Neural cell (in vitro differentiated cells): Measurements from ENCODE around the gene MMP28. TPM values are rescaled to one million over a fixed set of nuclear protein-coding genes. Genes with fewer than 3 reads are reported as not detected.
"Not testable (repeated sequence)": the region's sequence is repeated elsewhere in the genome, so short reads cannot be mapped to it uniquely, and the experiment has no call there.

Source experiments
- H2AFZ ChIP-seq: fragments of 200-600, 300-800 bp; sonication (generic), shearing (Covaris generic); 2 replicates; pipeline ENCODE4 v1.6.0; 2014; ENCODE audit warnings: low read depth, mild to moderate bottlenecking, antibody characterized with exemption, low read length, moderate library complexity
- H3F3A ChIP-seq: fragments of 200-600 bp; shearing (Covaris generic); 2 replicates; pipeline ENCODE4 v1.6.1; 2016; ENCODE audit warnings: mild to moderate bottlenecking, moderate library complexity, mixed read lengths, antibody characterized with exemption, low read length; ENCODE audit not compliant: insufficient read depth, poor library complexity, severe bottlenecking
- H3K27ac ChIP-seq: fragments of 200-600, 300-800 bp; sonication (generic), shearing (Covaris generic); 2 replicates; pipeline ENCODE4 v1.5.1; 2014; ENCODE audit warnings: mild to moderate bottlenecking, low read length, moderate library complexity
- H3K27me3 ChIP-seq: fragments of 300-800, 200-600 bp; sonication (generic), shearing (Covaris generic); 2 replicates; pipeline ENCODE4 v1.6.0; 2014; ENCODE audit warnings: mild to moderate bottlenecking, low read depth, low read length, moderate library complexity; ENCODE audit not compliant: insufficient read depth
- H3K36me3 ChIP-seq: fragments of 300-800, 200-600 bp; sonication (generic), shearing (Covaris generic); 2 replicates; pipeline ENCODE4 v1.5.1; 2014; ENCODE audit warnings: mild to moderate bottlenecking, antibody characterized with exemption, low read length, moderate library complexity; ENCODE audit not compliant: insufficient read depth
- H3K4me2 ChIP-seq: fragments of 300-800, 200-600 bp; sonication (generic), shearing (Covaris generic); 2 replicates; pipeline ENCODE4 v1.6.0; 2014; ENCODE audit warnings: mild to moderate bottlenecking, low read length
- H3K4me3 ChIP-seq: fragments of 300-800, 200-600 bp; sonication (generic), shearing (Covaris generic); 2 replicates; pipeline ENCODE4 v1.5.1; 2014; ENCODE audit warnings: mild to moderate bottlenecking, low read length, moderate library complexity
- H3K79me2 ChIP-seq: fragments of 200-600 bp; shearing (Covaris generic); replicated peaks from 2 replicates; pipeline ENCODE4 v1.6.0; 2014; ENCODE audit warnings: mild to moderate bottlenecking, low read length, moderate library complexity; ENCODE audit not compliant: insufficient read depth
- H3K9ac ChIP-seq: fragments of 300-800, 200-600 bp; sonication (generic), shearing (Covaris generic); 2 replicates; pipeline ENCODE4 v1.6.1; 2016; ENCODE audit warnings: mild to moderate bottlenecking, low read length, mixed read lengths
- H3K9me2 ChIP-seq: fragments of 200-600 bp; shearing (Covaris generic); 2 replicates; pipeline ENCODE4 v1.6.1; 2016; ENCODE audit warnings: mild to moderate bottlenecking, low read length, mixed read lengths; ENCODE audit not compliant: insufficient read depth
- H3K9me3 ChIP-seq: fragments of 200-600, 300-800 bp; sonication (generic), shearing (Covaris generic); 2 replicates; pipeline ENCODE4 v1.6.1; 2016; ENCODE audit warnings: mild to moderate bottlenecking, mixed run types, low read length, moderate library complexity, mixed read lengths
- H4K20me1 ChIP-seq: fragments of 200-600 bp; shearing (Covaris generic); 2 replicates; pipeline ENCODE4 v1.6.1; 2016; ENCODE audit warnings: mild to moderate bottlenecking, mixed run types; ENCODE audit not compliant: insufficient read depth
- EP300 ChIP-seq: fragments of 450-650 bp; conservative IDR thresholded peaks from 2 replicates; pipeline ENCODE4 v1.6.1; 2014; ENCODE audit warnings: antibody characterized with exemption, mild to moderate bottlenecking, moderate library complexity; ENCODE audit not compliant: poor library complexity, severe bottlenecking
- EZH2 ChIP-seq: fragments of 200-600, 300-800 bp; shearing (Covaris generic), sonication (generic); IDR thresholded peaks from 2 replicates; pipeline ENCODE4 v1.6.1; 2014; ENCODE audit warnings: antibody characterized with exemption, low read length, borderline replicate concordance, mild to moderate bottlenecking; ENCODE audit not compliant: insufficient read depth, poor library complexity, severe bottlenecking
- MXI1 ChIP-seq: fragments of 450-650 bp; conservative IDR thresholded peaks from 2 replicates; pipeline ENCODE4 v1.6.1; 2014; ENCODE audit warnings: antibody characterized with exemption, mild to moderate bottlenecking; ENCODE audit not compliant: poor library complexity, severe bottlenecking
- POLR2AphosphoS5 ChIP-seq: IDR thresholded peaks from 2 replicates; pipeline ENCODE4 v1.6.1; 2012
- RAD21 ChIP-seq: fragments of 450-650 bp; conservative IDR thresholded peaks from 2 replicates; pipeline ENCODE4 v1.6.1; 2014; ENCODE audit warnings: antibody characterized with exemption, mild to moderate bottlenecking, moderate library complexity
- SMC3 ChIP-seq: fragments of 450-650 bp; conservative IDR thresholded peaks from 2 replicates; pipeline ENCODE4 v1.6.1; 2014; ENCODE audit warnings: antibody characterized with exemption, mild to moderate bottlenecking, moderate library complexity; ENCODE audit not compliant: poor library complexity
- TAF1 ChIP-seq: IDR thresholded peaks from 2 replicates; pipeline ENCODE4 v1.6.1; 2012; ENCODE audit warnings: low read depth
- polyA plus RNA-seq: library from polyadenylated mRNA; depleted of rRNA; stranded (reverse); fragments of >200 nt; gene quantifications from 2 replicates; pipeline ENCODE4 v1.2.3, GENCODE V29; 2014
- TF ChIP-seq, protein P1 (sequence below): fragments of 450-650 bp; IDR thresholded peaks from 2 replicates; pipeline ENCODE4 v1.5.1; 2014; ENCODE audit warnings: antibody characterized with exemption, mild to moderate bottlenecking, moderate library complexity; ENCODE audit not compliant: poor library complexity, severe bottlenecking
- TF ChIP-seq, protein P2 (sequence below): IDR thresholded peaks from 2 replicates; pipeline ENCODE4 v1.6.1; 2012; ENCODE audit warnings: borderline replicate concordance

MMP28 gene
- polyA plus RNA-seq, 1 donor from 2014 or later, result 0.31 TPM

DNA sequence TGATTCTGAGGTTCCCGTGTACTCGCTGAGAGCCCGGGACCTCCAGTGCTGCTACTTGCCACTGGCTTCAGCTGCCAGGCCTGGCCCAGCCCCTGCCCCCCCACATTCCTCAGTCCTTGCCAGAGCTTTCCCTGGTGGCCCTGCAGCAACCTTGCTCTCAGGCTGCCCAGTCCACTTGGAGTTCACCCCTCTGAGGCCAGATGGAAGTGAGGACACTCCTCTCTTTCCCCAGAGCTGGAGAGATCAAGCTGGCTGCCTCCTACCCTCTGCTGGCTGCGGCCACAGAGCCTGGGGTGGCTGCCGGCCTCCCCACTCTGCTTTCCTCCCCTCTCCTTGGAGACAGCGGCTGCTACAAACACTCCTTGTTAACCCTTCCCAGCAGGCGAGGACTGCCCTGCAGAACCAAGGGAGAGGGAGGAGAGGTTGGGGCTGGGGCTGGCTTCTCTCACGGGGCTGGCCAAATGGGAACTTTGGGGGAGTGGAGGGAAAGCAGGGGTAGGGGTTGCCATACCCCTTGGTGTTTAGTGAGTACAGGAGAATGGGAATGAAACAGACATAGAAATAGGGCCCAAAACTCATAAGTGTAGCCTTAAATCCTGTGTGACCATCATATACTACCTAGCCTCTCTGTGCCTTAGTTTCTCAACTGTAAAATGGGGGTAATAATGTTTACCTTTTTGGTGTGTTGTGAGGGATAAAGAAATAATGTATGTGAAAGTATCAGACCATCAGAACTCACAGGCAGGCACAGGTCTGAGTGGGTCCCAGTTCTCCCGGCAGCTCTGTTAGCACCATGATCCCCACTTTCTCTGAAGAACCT is 42.3 kb downstream of the MMP28 start, which contains the start of gene GAS2L2:
Gene GAS2L2, minus strand, starts transcription at position 295 of the 820 bp plus-strand sequence. CDS start 389 bp downstream, outside the sequence.
- no peak for TF ChIP-seq SMC3
- TF ChIP-seq MXI1, result no peak
- TF ChIP-seq EZH2, result no peak
- no peak for TF ChIP-seq RAD21
- TF ChIP-seq, protein P1, sequence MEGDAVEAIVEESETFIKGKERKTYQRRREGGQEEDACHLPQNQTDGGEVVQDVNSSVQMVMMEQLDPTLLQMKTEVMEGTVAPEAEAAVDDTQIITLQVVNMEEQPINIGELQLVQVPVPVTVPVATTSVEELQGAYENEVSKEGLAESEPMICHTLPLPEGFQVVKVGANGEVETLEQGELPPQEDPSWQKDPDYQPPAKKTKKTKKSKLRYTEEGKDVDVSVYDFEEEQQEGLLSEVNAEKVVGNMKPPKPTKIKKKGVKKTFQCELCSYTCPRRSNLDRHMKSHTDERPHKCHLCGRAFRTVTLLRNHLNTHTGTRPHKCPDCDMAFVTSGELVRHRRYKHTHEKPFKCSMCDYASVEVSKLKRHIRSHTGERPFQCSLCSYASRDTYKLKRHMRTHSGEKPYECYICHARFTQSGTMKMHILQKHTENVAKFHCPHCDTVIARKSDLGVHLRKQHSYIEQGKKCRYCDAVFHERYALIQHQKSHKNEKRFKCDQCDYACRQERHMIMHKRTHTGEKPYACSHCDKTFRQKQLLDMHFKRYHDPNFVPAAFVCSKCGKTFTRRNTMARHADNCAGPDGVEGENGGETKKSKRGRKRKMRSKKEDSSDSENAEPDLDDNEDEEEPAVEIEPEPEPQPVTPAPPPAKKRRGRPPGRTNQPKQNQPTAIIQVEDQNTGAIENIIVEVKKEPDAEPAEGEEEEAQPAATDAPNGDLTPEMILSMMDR, result no peak
- TF ChIP-seq TAF1, result no peak
- TF ChIP-seq, protein P2, sequence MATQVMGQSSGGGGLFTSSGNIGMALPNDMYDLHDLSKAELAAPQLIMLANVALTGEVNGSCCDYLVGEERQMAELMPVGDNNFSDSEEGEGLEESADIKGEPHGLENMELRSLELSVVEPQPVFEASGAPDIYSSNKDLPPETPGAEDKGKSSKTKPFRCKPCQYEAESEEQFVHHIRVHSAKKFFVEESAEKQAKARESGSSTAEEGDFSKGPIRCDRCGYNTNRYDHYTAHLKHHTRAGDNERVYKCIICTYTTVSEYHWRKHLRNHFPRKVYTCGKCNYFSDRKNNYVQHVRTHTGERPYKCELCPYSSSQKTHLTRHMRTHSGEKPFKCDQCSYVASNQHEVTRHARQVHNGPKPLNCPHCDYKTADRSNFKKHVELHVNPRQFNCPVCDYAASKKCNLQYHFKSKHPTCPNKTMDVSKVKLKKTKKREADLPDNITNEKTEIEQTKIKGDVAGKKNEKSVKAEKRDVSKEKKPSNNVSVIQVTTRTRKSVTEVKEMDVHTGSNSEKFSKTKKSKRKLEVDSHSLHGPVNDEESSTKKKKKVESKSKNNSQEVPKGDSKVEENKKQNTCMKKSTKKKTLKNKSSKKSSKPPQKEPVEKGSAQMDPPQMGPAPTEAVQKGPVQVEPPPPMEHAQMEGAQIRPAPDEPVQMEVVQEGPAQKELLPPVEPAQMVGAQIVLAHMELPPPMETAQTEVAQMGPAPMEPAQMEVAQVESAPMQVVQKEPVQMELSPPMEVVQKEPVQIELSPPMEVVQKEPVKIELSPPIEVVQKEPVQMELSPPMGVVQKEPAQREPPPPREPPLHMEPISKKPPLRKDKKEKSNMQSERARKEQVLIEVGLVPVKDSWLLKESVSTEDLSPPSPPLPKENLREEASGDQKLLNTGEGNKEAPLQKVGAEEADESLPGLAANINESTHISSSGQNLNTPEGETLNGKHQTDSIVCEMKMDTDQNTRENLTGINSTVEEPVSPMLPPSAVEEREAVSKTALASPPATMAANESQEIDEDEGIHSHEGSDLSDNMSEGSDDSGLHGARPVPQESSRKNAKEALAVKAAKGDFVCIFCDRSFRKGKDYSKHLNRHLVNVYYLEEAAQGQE, result no peak
- TF ChIP-seq EP300, result no peak
- no peak for TF ChIP-seq POLR2AphosphoS5
- no peaks in the 10 kb centered on the region for H3K9me3 ChIP-seq
- no peak within 1 kb of the TSS for H2AFZ ChIP-seq
- H3K36me3 ChIP-seq, result no peaks in the 10 kb centered on the region
- peaks cover 3% of the 10 kb centered on the region for H3K27me3 ChIP-seq
- H3F3A ChIP-seq, result no peaks in the 10 kb centered on the region
- H3K4me2 ChIP-seq, result no peak within 1 kb of the TSS
- H3K4me3 ChIP-seq, result no peak within 1 kb of the TSS
- H3K9ac ChIP-seq, result no peak within 1 kb of the TSS
- no peaks in the 10 kb centered on the region for H4K20me1 ChIP-seq
- H3K27ac ChIP-seq, result no peak within 1 kb of the TSS
- no peaks in the 10 kb centered on the region for H3K79me2 ChIP-seq
- H3K9me2 ChIP-seq, result no peaks in the 10 kb centered on the region

DNA sequence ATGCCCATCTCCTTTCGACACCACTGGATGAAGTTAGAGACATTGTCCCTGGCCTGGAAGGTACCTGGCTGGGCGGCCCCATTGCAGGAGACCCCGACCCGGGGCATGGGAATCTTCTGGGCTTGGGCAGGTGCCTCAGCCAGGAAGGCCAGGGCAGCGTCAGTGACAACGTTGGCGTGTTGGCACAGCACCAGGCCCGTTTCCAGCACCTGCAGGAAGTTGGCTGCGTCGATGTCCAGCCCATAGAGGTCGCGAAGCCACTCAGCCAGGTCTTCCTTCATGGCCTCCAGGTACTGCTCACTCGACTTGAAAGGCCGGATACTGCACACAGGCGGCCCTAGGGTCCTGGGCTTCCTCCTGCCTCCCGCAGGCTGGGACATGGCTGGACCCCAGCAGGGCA is 43.0 kb downstream of the MMP28 start:
- no peaks in the 10 kb centered on the region for H3K36me3 ChIP-seq
- H3K9ac ChIP-seq, result no peak overlapping the region
- TF ChIP-seq SMC3 (no peak), TAF1 (no peak), EZH2 (no peak), POLR2AphosphoS5 (no peak), RAD21 (no peak), EP300 (no peak), MXI1 (no peak)
- TF ChIP-seq, protein P1, result no peak
- TF ChIP-seq, protein P2, result no peak
- H3K4me2 ChIP-seq, result no peak overlapping the region
- H3F3A ChIP-seq, result no peaks in the 10 kb centered on the region
- H2AFZ ChIP-seq, result no peak overlapping the region
- no peak overlapping the region for H3K27ac ChIP-seq
- no peaks in the 10 kb centered on the region for H3K9me2 ChIP-seq
- H3K4me3 ChIP-seq, result no peak overlapping the region
- no peaks in the 10 kb centered on the region for H4K20me1 ChIP-seq
- peaks cover 3% of the 10 kb centered on the region for H3K27me3 ChIP-seq
- H3K9me3 ChIP-seq, result no peaks in the 10 kb centered on the region
- H3K79me2 ChIP-seq, result no peaks in the 10 kb centered on the region

DNA sequence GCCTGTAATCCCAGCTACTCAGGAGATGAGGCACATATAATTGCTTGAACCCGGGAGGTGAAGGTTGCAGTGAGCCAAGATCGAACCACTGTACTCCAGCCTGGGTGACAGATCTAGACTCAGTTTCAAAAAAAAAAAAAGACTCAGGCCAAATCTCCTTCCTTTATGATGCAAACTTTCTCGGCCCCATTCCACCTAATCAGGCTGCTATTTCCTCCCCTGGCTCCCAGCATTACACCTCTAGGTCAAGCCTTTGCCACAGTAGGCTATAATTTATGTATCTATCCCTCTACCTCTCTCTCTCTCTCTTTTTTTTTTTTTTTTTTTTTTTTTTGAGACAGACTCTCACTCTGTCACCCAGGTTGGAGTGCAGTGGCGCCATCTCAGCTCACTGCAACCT is 43.9 kb downstream of the MMP28 start:
- H3K79me2 ChIP-seq, H2AFZ ChIP-seq, H3K9me3 ChIP-seq, H3K4me3 ChIP-seq, H3K27me3 ChIP-seq, H3F3A ChIP-seq, H3K9me2 ChIP-seq, H3K36me3 ChIP-seq, H3K4me2 ChIP-seq, H4K20me1 ChIP-seq, H3K9ac ChIP-seq, H3K27ac ChIP-seq: not testable (repeated sequence)
